Naive B cell (primary cell): Measurements from ENCODE around the gene ELP1. TPM values are rescaled to one million over a fixed set of nuclear protein-coding genes. Genes with fewer than 3 reads are reported as not detected.
"Not testable (repeated sequence)": the region's sequence is repeated elsewhere in the genome, so short reads cannot be mapped to it uniquely, and the experiment has no call there.

ENCODE experiments used
- ATAC-seq, 2 donors: fragments of 150-1000 bp; cut with Tn5 transposase; 2 replicates each; pipeline ENCODE4 v1.10.0; 2021; ENCODE audit warnings: low read depth in 2 of 2, mild to moderate bottlenecking in 2 of 2, moderate library complexity in 2 of 2
- DNase-seq: peaks from one replicate; pipeline ENCODE4 v3.0.0; 2022
- H3K27ac Mint-ChIP-seq, 6 donors: one replicate each; pipeline ENCODE4 v1.8.0; 2020 to 2022; ENCODE audit warnings: mild to moderate bottlenecking in 6 of 6, mixed read lengths in 6 of 6, moderate library complexity in 5 of 6, inconsistent platforms in 2 of 6
- H3K27me3 Mint-ChIP-seq, 3 donors: one replicate each; pipeline ENCODE4 v1.8.0; 2021 to 2022; ENCODE audit warnings: mixed read lengths in 3 of 3, mild to moderate bottlenecking in 1 of 3
- H3K36me3 Mint-ChIP-seq, 2 donors: one replicate each; pipeline ENCODE4 v1.8.0; 2020 to 2022; ENCODE audit warnings: mixed read lengths in 2 of 2, inconsistent platforms in 1 of 2, mild to moderate bottlenecking in 1 of 2
- H3K4me1 Mint-ChIP-seq, 3 donors: one replicate each; pipeline ENCODE4 v1.8.0; 2020 to 2022; ENCODE audit warnings: mixed read lengths in 3 of 3, inconsistent platforms in 1 of 3, mild to moderate bottlenecking in 1 of 3, moderate library complexity in 1 of 3
- H3K4me3 Mint-ChIP-seq, 8 donors: one replicate each; pipeline ENCODE4 v1.8.0; 2020 to 2022; ENCODE audit warnings: mild to moderate bottlenecking in 8 of 8, mixed read lengths in 8 of 8, moderate library complexity in 8 of 8, inconsistent platforms in 2 of 8
- H3K9me3 Mint-ChIP-seq, 7 donors: one replicate each; pipeline ENCODE4 v1.8.0; 2020 to 2022; ENCODE audit warnings: mixed read lengths in 7 of 7, mild to moderate bottlenecking in 5 of 7, inconsistent platforms in 2 of 7, moderate library complexity in 1 of 7
- polyA plus RNA-seq, 6 donors: library from polyadenylated mRNA; unstranded; fragments of 300-500 nt; fragmentation: Illumina TruSeq; gene quantifications; one replicate each; pipeline ENCODE4 v1.2.3, GENCODE V29; 2021; ENCODE audit warnings: low read depth in 6 of 6

ELP1 gene
- polyA plus RNA-seq, 6 donors from 2014 or later, result 9.8 to 14.8 (median 12.7) TPM

- not testable (repeated sequence) for H3K9me3 Mint-ChIP-seq, H3K27me3 Mint-ChIP-seq, H3K4me3 Mint-ChIP-seq, ATAC-seq, H3K4me1 Mint-ChIP-seq, H3K27ac Mint-ChIP-seq, DNase-seq
- peaks cover 19 to 42% of the 10 kb centered on the region in 2 donors for H3K36me3 Mint-ChIP-seq
Measured at GRCh38 chr9:108886594-108887271, 47.2 kb downstream of the ELP1 start.

- H3K4me3 Mint-ChIP-seq, result no peak overlapping the region
- no peaks in the 10 kb centered on the region for H3K4me1 Mint-ChIP-seq
- no peaks in the 10 kb centered on the region for H3K27me3 Mint-ChIP-seq
- peaks cover 11 to 45% of the 10 kb centered on the region in 2 donors for H3K36me3 Mint-ChIP-seq
- DNase-seq (no peak), ATAC-seq (no peak)
- peak overlapping the region in 2 of 6 donors; percentile 25 to 57 for H3K27ac Mint-ChIP-seq
- H3K9me3 Mint-ChIP-seq, result no peaks in the 10 kb centered on the region
Measured at GRCh38 chr9:108885643-108886348, 48.1 kb downstream of the ELP1 start.

DNA sequence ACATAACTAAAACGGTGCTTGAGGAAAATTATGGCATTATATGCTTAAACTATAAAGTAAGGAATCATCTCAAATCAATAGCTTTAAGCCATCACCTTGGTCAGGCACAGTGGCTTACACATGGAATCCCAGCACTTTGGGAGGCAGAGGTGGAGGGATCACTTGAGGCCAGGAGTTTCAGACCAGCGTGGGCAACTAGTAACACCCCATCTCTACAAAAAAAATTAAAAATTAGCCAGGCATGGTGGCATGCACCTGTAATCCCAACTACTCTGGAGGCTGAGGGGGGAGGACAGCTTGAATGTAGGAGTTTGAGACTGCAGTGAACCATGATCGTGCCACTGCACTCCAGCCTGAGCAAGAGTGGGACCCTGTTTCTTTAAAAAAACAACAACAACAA, 49.2 kb downstream of the ELP1 start:
- H3K27ac Mint-ChIP-seq, result no peak overlapping the region

GRCh38 chr9:108883085-108883484, 50.8 kb downstream of the ELP1 start:
- DNase-seq (no peak), ATAC-seq (no peak)
- no peak overlapping the region for H3K27ac Mint-ChIP-seq
- H3K4me3 Mint-ChIP-seq, result no peak overlapping the region
- H3K27me3 Mint-ChIP-seq, result no peaks in the 10 kb centered on the region
- no peaks in the 10 kb centered on the region for H3K4me1 Mint-ChIP-seq
- H3K36me3 Mint-ChIP-seq, result peaks cover 20 to 55% of the 10 kb centered on the region in 2 donors
- no peaks in the 10 kb centered on the region for H3K9me3 Mint-ChIP-seq

More for the DNA sequence above, 49.2 kb downstream of the ELP1 start:
- ATAC-seq (no peak), DNase-seq (no peak)
- no peaks in the 10 kb centered on the region for H3K27me3 Mint-ChIP-seq
- H3K36me3 Mint-ChIP-seq, result peaks cover 15 to 50% of the 10 kb centered on the region in 2 donors
- H3K4me3 Mint-ChIP-seq, result no peak overlapping the region
- no peaks in the 10 kb centered on the region for H3K4me1 Mint-ChIP-seq
- H3K9me3 Mint-ChIP-seq, result no peaks in the 10 kb centered on the region

GRCh38 chr9:108882052-108882888, 51.7 kb downstream of the ELP1 start:
- ATAC-seq, result no peak
- DNase-seq, result no peak
- no peaks in the 10 kb centered on the region for H3K27me3 Mint-ChIP-seq
- peaks cover 27 to 63% of the 10 kb centered on the region in 2 donors for H3K36me3 Mint-ChIP-seq
- H3K27ac Mint-ChIP-seq, result no peak overlapping the region
- no peaks in the 10 kb centered on the region for H3K4me1 Mint-ChIP-seq
- H3K4me3 Mint-ChIP-seq, result no peak overlapping the region
- H3K9me3 Mint-ChIP-seq, result no peaks in the 10 kb centered on the region

DNA sequence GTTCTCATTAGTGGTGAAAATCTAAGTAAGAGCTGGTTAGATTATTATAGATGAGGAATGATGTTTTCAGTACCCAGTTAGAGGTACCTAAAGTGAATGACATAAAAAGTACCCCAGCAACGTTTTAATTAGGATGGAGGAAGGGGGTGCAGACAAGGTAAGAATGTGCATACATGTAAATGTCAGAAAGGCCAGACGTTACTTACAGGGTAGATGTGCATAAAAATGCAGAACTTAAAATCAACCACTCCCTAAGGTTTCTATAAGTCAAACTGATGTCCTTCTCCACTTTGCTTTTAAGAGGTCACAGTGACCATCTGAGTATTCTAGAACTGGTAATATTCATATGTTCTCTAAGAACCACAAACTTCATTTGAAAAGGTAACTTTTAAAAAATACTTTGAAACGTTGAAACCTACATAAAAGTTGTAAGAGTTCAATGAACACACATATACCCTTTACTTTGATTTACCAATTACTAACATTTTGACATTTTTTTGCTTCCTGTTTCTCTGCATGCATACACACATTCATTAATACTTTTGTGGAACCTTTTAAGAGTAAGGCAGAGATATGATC, 53.1 kb downstream of the ELP1 start:
- Mint-ChIP-seq H3K9me3 (no peaks in the 10 kb centered on the region), H3K4me1 (no peaks in the 10 kb centered on the region), H3K27ac (peak overlapping the region in 1 of 6 donors; percentile 65), H3K4me3 (no peak overlapping the region), H3K36me3 (peaks cover 31 to 65% of the 10 kb centered on the region in 2 donors), H3K27me3 (no peaks in the 10 kb centered on the region)
- ATAC-seq, result no peak
- DNase-seq, result no peak

DNA sequence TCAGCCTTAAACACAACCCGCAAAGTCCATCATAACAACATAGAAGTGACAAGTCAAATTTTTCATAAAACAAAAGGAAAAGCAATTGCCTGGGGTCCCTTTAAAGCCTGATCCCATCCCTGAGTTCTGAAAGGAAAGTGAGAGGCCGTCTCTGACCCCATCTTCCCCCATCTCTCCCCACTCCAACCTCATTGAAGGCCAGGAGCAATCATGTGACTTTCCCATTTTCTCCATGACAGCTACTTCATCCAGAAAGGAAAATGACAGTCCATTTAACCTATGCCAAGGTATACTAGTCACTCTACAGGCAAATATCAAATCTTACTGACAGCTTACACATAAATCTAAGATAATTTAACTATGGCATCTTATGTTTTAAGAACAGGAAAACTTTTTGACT, 56.4 kb downstream of the ELP1 start:
- DNase-seq (no peak), ATAC-seq (no peak)
- Mint-ChIP-seq H3K27me3 (no peaks in the 10 kb centered on the region), H3K9me3 (no peaks in the 10 kb centered on the region), H3K4me3 (no peak overlapping the region), H3K27ac (no peak overlapping the region), H3K4me1 (no peaks in the 10 kb centered on the region), H3K36me3 (peaks cover 30 to 79% of the 10 kb centered on the region in 2 donors)

- no peak for DNase-seq
- Mint-ChIP-seq H3K36me3 (peaks cover 40 to 78% of the 10 kb centered on the region in 2 donors), H3K4me3 (no peak overlapping the region), H3K9me3 (peaks cover 0 to 7% (median 0%) of the 10 kb centered on the region in 7 donors), H3K27me3 (no peaks in the 10 kb centered on the region), H3K4me1 (no peaks in the 10 kb centered on the region), H3K27ac (peak overlapping the region in 1 of 6 donors; percentile 42)
- ATAC-seq, result no peak
Measured at GRCh38 chr9:108876425-108876824, 57.5 kb downstream of the ELP1 start.

- DNase-seq (no peak), ATAC-seq (no peak)
- Mint-ChIP-seq H3K27me3 (no peaks in the 10 kb centered on the region), H3K4me1 (no peaks in the 10 kb centered on the region), H3K27ac (peak overlapping the region in 1 of 6 donors; percentile 30), H3K9me3 (peaks cover 0 to 7% (median 0%) of the 10 kb centered on the region in 7 donors), H3K4me3 (no peak overlapping the region), H3K36me3 (peaks cover 29 to 72% of the 10 kb centered on the region in 2 donors)
Measured at GRCh38 chr9:108874058-108874788, 59.7 kb downstream of the ELP1 start.

DNA sequence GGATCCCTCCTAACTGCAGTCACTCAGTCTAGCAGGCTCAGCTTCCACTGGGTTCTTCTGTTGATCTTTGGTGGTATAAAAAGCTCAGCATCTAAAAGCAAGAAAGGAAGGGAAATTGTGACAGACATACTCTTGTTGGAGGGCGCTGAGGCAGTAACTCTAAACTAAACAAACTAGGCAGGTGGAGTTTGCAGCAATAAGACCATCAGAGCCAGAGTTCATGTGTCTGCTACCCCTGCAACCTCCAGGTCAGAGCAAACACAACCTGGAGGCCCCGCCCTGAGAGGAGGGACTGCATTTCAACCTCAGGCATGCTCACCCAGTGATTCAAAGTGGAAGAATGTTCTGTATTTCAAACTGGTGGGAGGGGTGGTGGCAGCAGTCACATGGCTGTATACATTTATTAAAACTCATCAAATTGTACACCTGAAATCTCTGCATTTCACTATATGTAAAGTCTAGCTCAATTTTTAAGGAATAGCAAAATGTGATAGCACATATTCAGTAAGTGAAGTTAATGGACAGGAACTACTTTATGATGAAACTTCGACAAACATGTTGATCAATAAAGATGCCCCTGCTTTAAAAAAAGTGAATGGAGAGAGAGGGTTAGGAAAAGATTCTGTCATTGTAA, 64.7 kb downstream of the ELP1 start:
- DNase-seq (no peak), ATAC-seq (no peak)
- Mint-ChIP-seq H3K4me1 (no peaks in the 10 kb centered on the region), H3K9me3 (peaks cover 0 to 7% (median 0%) of the 10 kb centered on the region in 7 donors), H3K27me3 (no peaks in the 10 kb centered on the region), H3K4me3 (no peak overlapping the region), H3K27ac (peak overlapping the region in 1 of 6 donors; percentile 15), H3K36me3 (peaks cover 33 to 44% of the 10 kb centered on the region in 2 donors)

DNA sequence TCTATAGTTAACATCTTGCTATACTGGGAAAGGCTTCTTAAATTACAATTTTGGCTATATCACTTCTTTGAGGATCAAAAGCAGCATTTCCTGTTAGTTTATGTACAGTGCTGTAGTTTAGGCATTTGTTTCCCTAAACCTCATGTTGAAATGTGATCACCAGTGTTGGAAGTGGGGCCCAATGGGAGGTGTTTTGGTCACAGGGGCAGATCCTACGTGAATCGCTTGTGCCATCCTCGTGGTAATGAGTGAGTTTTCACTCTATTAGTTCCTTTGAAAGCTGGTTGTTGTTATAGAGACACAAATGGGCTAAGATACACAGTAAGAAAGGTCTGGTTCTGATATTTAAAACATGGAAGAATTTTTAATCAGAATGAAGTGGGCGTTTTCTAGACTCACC, 66.1 kb downstream of the ELP1 start:
- DNase-seq, result no peak
- Mint-ChIP-seq H3K4me1 (no peaks in the 10 kb centered on the region), H3K9me3 (peaks cover 0 to 7% (median 0%) of the 10 kb centered on the region in 7 donors), H3K36me3 (peaks cover 33 to 36% of the 10 kb centered on the region in 2 donors), H3K4me3 (no peak overlapping the region), H3K27ac (peak overlapping the region in 1 of 6 donors; percentile 39), H3K27me3 (no peaks in the 10 kb centered on the region)
- ATAC-seq, result no peak

GRCh38 chr9:108867116-108867515, 66.8 kb downstream of the ELP1 start:
- no peaks in the 10 kb centered on the region for H3K27me3 Mint-ChIP-seq
- no peaks in the 10 kb centered on the region for H3K4me1 Mint-ChIP-seq
- H3K9me3 Mint-ChIP-seq, result peaks cover 0 to 7% (median 0%) of the 10 kb centered on the region in 7 donors
- DNase-seq, result no peak
- peak overlapping the region in 1 of 6 donors; percentile 11 for H3K27ac Mint-ChIP-seq
- H3K36me3 Mint-ChIP-seq, result peaks cover 30 to 35% of the 10 kb centered on the region in 2 donors
- ATAC-seq, result no peak
- no peak overlapping the region for H3K4me3 Mint-ChIP-seq
